ENCODE measurements around the gene AGMO.

Gene AGMO

GRCh38 chr7:15475808-15476530 is 85.8 kb downstream of the AGMO start:
- Histone ChIP-seq H3K27me3 (ENCODE audit: control insufficient read depth, insufficient read depth, low read length) (no peaks in the 10 kb centered on the region), H3K4me1 (ENCODE audit: control insufficient read depth, insufficient read depth, low read length) (no peaks in the 10 kb centered on the region), H3K9me3 (replicated peaks; ENCODE audit: low read length) (no peaks in the 10 kb centered on the region), H3K36me3 (ENCODE audit: insufficient read depth, low read length) (no peaks in the 10 kb centered on the region), H3K4me2 (ENCODE audit: low read length) (no peak overlapping the region), H3K4me3 (ENCODE audit: low read length) (no peak overlapping the region), H3K9ac (ENCODE audit: low read depth, low read length) (no peak overlapping the region)

DNA sequence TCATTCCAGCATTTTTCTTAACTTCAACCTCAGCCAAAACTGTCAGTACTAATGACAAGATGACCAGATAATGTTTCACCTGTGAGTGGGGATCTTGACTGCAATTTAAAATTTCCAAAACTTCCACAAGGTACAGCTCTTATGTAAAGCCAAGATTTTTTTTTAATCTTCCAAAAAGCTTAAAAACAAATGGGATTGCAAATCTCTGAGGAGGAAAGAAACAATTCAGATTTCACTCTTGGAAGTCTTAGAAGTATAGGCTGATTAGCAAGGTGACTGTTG is 90.2 kb downstream of the AGMO start:
- Histone ChIP-seq H3K9me3 (replicated peaks; ENCODE audit: low read length) (no peaks in the 10 kb centered on the region), H3K9ac (ENCODE audit: low read depth, low read length) (no peak overlapping the region), H3K4me3 (ENCODE audit: low read length) (no peak overlapping the region), H3K4me1 (ENCODE audit: control insufficient read depth, insufficient read depth, low read length) (no peaks in the 10 kb centered on the region), H3K36me3 (ENCODE audit: insufficient read depth, low read length) (no peaks in the 10 kb centered on the region), H3K27me3 (ENCODE audit: control insufficient read depth, insufficient read depth, low read length) (no peaks in the 10 kb centered on the region), H3K4me2 (ENCODE audit: low read length) (no peak overlapping the region)

DNA sequence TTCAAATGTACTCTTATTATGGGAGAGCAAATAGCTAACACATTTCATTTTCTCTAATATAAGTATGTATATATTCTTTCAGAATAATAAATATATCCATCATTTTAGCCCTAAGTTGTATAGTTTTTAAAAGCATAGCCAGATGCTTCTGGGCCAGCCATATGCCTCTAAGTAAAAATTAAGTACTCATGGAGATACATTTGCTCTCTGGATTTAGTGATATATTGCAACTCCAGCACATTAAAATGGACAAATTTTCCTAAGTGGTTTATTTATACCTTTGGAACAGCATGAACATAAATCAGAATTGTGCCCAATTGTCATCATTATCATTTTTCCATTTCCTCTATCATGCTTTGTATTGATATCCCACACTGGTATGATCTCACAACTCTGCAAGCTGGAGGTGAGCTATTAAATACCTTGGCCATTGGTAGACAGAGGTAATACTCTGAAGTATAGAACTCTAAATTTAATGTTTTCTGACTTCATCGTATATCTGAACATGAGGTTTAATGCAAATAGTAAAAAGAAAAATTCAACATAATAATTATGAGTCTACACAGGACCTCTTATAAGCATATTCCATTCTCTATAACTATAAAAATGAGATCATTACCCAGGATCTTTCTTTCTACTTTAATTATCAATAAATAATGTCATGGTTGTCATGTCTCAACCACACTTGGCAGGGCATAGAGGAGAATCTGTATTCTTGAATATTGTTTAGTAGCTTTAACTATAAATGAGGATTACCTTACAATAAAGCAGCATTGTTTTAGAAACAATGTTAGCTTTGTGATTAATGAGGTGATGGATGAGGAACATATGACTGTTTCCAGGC is 90.8 kb downstream of the AGMO start:
- no peaks in the 10 kb centered on the region for H3K4me1 ChIP-seq (ENCODE audit: control insufficient read depth, insufficient read depth, low read length)
- no peak overlapping the region for H3K4me2 ChIP-seq (ENCODE audit: low read length)
- H3K27me3 ChIP-seq (ENCODE audit: control insufficient read depth, insufficient read depth, low read length) = no peaks in the 10 kb centered on the region
- H3K36me3 ChIP-seq (ENCODE audit: insufficient read depth, low read length) = no peaks in the 10 kb centered on the region
- H3K4me3 ChIP-seq (ENCODE audit: low read length) = no peak overlapping the region
- no peaks in the 10 kb centered on the region for H3K9me3 ChIP-seq (replicated peaks; ENCODE audit: low read length)
- no peak overlapping the region for H3K9ac ChIP-seq (ENCODE audit: low read depth, low read length)

GRCh38 chr7:15464667-15465121 is 97.1 kb downstream of the AGMO start:
- Histone ChIP-seq H3K4me3 (ENCODE audit: low read length) (no peak overlapping the region), H3K9me3 (replicated peaks; ENCODE audit: low read length) (no peaks in the 10 kb centered on the region), H3K27me3 (ENCODE audit: control insufficient read depth, insufficient read depth, low read length) (no peaks in the 10 kb centered on the region), H3K36me3 (ENCODE audit: insufficient read depth, low read length) (no peaks in the 10 kb centered on the region), H3K9ac (ENCODE audit: low read depth, low read length) (no peak overlapping the region), H3K4me1 (ENCODE audit: control insufficient read depth, insufficient read depth, low read length) (peaks cover 41% of the 10 kb centered on the region), H3K4me2 (ENCODE audit: low read length) (no peak overlapping the region)

GRCh38 chr7:15463801-15464666 is 97.8 kb downstream of the AGMO start:
- H3K4me1 ChIP-seq (ENCODE audit: control insufficient read depth, insufficient read depth, low read length) = peaks cover 46% of the 10 kb centered on the region
- H3K4me2 ChIP-seq (ENCODE audit: low read length) = no peak overlapping the region
- no peaks in the 10 kb centered on the region for H3K9me3 ChIP-seq (replicated peaks; ENCODE audit: low read length)
- no peak overlapping the region for H3K4me3 ChIP-seq (ENCODE audit: low read length)
- no peaks in the 10 kb centered on the region for H3K27me3 ChIP-seq (ENCODE audit: control insufficient read depth, insufficient read depth, low read length)
- H3K9ac ChIP-seq (ENCODE audit: low read depth, low read length) = no peak overlapping the region
- no peaks in the 10 kb centered on the region for H3K36me3 ChIP-seq (ENCODE audit: insufficient read depth, low read length)

DNA sequence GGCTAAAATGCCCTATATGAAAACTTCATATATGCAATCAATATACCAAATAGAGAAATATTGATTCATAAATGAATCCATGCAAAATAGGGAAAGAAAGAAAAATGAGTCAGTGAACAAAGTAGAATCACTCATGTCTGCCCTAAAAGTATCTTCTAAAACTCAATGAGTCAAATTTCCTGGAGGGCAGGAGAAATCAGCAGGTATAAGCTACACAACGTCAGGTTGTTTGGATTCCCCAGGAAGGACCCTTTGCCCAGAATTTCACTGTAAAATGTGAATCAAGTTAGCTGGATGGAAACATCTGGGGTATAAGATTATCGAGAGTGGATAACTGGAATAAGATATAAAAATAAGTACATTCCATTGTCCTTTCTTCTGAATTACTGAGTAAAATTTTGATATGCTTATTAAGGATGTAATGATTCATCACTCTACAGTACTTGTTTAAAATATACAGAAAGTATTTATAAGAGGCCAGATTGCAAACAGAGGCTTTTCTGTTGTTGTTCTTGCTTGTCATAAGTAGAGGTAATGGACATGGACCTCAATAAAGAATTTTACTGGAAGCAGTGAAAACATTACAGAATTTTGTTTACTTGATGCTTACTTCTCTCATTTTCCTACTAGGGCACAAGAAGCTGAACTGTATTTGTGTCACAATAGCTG is 99.0 kb downstream of the AGMO start:
- no peaks in the 10 kb centered on the region for H3K9me3 ChIP-seq (replicated peaks; ENCODE audit: low read length)
- peak overlapping the region; percentile 6 for H3K4me3 ChIP-seq (ENCODE audit: low read length)
- H3K9ac ChIP-seq (ENCODE audit: low read depth, low read length) = no peak overlapping the region
- no peaks in the 10 kb centered on the region for H3K36me3 ChIP-seq (ENCODE audit: insufficient read depth, low read length)
- peaks cover 57% of the 10 kb centered on the region for H3K4me1 ChIP-seq (ENCODE audit: control insufficient read depth, insufficient read depth, low read length)
- no peaks in the 10 kb centered on the region for H3K27me3 ChIP-seq (ENCODE audit: control insufficient read depth, insufficient read depth, low read length)
- H3K4me2 ChIP-seq (ENCODE audit: low read length) = peak overlapping the region; percentile 54

DNA sequence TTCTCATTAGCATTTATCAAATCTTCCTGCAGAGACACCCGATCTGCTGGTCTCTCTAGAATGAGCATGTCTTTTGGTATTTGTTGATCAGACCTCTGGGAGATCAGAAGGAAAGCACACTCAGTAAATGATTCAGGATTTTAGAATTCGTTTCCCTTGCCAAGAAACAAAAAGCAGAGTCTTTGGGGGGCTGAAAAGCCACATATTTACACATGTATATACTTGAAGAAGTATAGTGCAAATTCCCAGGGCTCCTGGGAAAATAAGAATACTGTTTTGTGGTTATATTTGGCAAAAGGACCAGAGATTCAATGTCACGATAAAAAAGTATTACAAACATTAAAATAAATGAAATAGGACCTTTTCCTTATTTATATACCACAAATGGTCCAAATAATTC is 100.2 kb downstream of the AGMO start:
- Histone ChIP-seq H3K4me3 (ENCODE audit: low read length) (no peak overlapping the region), H3K9ac (ENCODE audit: low read depth, low read length) (peak overlapping the region; percentile 56), H3K27me3 (ENCODE audit: control insufficient read depth, insufficient read depth, low read length) (no peaks in the 10 kb centered on the region), H3K4me1 (ENCODE audit: control insufficient read depth, insufficient read depth, low read length) (peaks cover 66% of the 10 kb centered on the region), H3K4me2 (ENCODE audit: low read length) (peak overlapping the region; percentile 20), H3K9me3 (replicated peaks; ENCODE audit: low read length) (no peaks in the 10 kb centered on the region), H3K36me3 (ENCODE audit: insufficient read depth, low read length) (no peaks in the 10 kb centered on the region)

- Histone ChIP-seq H3K9me3 (replicated peaks; ENCODE audit: low read length) (no peaks in the 10 kb centered on the region), H3K36me3 (ENCODE audit: insufficient read depth, low read length) (no peaks in the 10 kb centered on the region), H3K4me2 (ENCODE audit: low read length) (no peak overlapping the region), H3K9ac (ENCODE audit: low read depth, low read length) (no peak overlapping the region), H3K27me3 (ENCODE audit: control insufficient read depth, insufficient read depth, low read length) (no peaks in the 10 kb centered on the region), H3K4me3 (ENCODE audit: low read length) (no peak overlapping the region), H3K4me1 (ENCODE audit: control insufficient read depth, insufficient read depth, low read length) (peaks cover 57% of the 10 kb centered on the region)
Observed at GRCh38 chr7:15459018-15459615, 102.7 kb downstream of the AGMO start.

DNA sequence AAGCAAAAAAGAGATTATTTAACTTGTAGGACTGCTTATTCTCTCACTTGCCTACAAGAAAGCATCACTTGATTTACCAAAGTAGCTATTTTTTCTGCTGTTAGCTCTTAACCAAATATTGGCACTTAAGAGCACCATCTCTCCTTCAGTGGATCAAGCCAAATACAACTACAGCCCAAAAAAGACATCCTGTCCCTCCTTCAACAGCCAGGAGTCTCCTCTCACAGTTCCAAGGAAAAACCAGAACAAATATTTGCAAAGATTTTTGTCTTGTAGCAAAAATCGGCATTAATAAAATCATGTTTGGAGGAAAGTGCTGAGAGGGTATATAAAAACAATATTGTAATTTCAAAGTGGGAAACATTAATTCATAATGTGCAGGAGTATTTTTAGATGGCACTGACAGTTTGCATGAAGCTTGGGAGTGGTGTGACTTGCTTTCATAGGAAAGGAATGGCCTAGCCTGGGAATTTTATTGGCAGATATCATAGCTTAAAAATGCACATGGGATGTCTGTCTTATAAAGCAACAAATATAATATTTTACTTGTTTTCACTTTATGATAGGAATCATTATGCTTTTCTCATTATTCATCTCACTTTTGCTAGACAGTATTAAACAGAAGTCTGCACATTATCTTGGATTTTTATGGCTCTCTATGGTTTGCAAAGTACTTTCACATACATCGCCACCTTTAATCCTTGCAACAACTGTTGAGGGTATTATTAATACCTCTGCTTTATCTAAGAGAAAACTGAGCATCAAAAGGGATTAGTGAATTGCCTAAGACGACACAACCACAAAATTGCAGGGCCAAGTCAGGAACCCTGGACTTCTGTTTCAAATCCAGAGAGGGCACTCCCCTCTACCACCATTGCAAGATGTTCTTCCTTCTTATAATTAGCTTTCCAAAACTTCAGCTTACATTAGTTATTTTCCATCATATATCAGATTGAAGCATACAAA is 103.5 kb downstream of the AGMO start:
- Histone ChIP-seq H3K9ac (ENCODE audit: low read depth, low read length) (no peak overlapping the region), H3K9me3 (replicated peaks; ENCODE audit: low read length) (no peaks in the 10 kb centered on the region), H3K4me3 (ENCODE audit: low read length) (no peak overlapping the region), H3K27me3 (ENCODE audit: control insufficient read depth, insufficient read depth, low read length) (no peaks in the 10 kb centered on the region), H3K4me2 (ENCODE audit: low read length) (no peak overlapping the region), H3K4me1 (ENCODE audit: control insufficient read depth, insufficient read depth, low read length) (peaks cover 49% of the 10 kb centered on the region), H3K36me3 (ENCODE audit: insufficient read depth, low read length) (no peaks in the 10 kb centered on the region)

- no peaks in the 10 kb centered on the region for H3K9me3 ChIP-seq (replicated peaks; ENCODE audit: low read length)
- no peaks in the 10 kb centered on the region for H3K36me3 ChIP-seq (ENCODE audit: insufficient read depth, low read length)
Observed at GRCh38 chr7:15452670-15453069, 109.1 kb downstream of the AGMO start.

More at GRCh38 chr7:15452670-15453069, 109.1 kb downstream of the AGMO start:
- H3K4me1 ChIP-seq (ENCODE audit: control insufficient read depth, insufficient read depth, low read length) = peaks cover 7% of the 10 kb centered on the region
- H3K27me3 ChIP-seq (ENCODE audit: control insufficient read depth, insufficient read depth, low read length) = no peaks in the 10 kb centered on the region
- no peak overlapping the region for H3K9ac ChIP-seq (ENCODE audit: low read depth, low read length)
- no peak overlapping the region for H3K4me2 ChIP-seq (ENCODE audit: low read length)
- H3K4me3 ChIP-seq (ENCODE audit: low read length) = no peak overlapping the region
